HG02943 (cell line): ENCODE measurements around the gene DZIP1L.

ENCODE experiments used
- ATAC-seq: cut with Tn5 transposase; IDR thresholded peaks from one replicate; pipeline ENCODE4 v1.9.1; 2021; ENCODE audit warnings: mild to moderate bottlenecking, low read depth, moderate library complexity; ENCODE audit not compliant: unreplicated experiment

DZIP1L gene

GRCh38 chr3:138070006-138070405 is 45.4 kb downstream of the DZIP1L start:
- ATAC-seq, result no peak

GRCh38 chr3:138068579-138069174 is 46.7 kb downstream of the DZIP1L start:
- ATAC-seq, result peak; percentile 60

DNA sequence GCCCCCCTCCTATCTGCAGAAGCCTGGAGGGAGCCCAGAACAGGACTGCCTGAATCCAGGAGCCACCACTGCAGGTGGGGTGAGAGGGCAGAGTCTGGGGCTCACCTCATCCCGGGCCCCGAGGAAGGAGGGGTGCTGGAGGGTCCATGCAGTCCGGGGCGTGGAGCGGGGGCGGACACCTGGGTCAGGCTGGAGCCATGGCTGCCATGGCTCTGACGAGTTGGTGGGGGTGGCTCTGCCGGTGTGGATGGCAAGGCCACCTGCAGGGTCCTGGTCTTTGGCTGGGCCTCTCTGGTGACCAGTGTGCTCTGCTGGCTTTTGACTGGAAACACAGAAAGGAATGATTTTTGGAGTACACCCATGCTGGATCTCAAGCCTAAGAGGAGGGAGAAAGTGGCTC is 47.4 kb downstream of the DZIP1L start:
- ATAC-seq, result no peak

- ATAC-seq, result no peak
Observed at GRCh38 chr3:138066972-138067371, 48.4 kb downstream of the DZIP1L start.

DNA sequence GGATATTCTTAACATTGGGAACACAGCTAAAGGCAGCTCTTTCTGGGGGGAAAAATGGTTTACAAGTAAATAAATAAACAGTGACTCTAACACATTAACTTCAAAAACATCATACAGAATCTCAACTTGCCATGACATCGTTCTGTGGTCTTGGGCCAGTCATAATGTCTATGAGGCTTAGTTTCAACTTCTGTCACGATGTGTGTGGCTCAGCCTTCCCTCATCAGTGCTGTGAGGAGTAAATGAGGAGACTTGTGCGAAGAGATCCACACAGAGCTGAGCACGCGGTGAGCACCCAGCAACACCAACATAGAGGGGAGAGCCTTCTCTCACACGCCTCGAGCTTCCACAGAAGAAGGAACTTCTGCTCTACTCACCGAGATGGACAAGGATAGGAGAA is 49.0 kb downstream of the DZIP1L start:
- no peak for ATAC-seq

DNA sequence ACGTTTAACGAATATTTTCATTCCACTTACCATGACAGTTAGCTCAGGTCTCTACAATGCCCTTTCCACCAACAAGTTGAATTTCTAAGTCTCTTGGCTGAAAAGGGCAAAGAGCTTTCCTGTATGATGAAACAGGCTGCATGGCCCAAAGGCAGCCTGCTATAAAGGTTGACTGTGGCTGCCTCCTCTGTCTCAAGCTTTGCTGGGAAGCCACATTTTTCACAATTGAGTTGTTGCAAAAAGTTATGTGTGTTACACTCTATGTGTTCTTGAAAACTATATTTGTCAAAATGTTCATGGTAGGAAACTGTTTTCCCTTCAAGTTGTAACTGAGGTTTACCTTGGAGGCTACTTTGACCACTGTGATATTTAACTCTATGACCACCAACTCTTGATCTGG is 49.5 kb downstream of the DZIP1L start:
- ATAC-seq, result no peak

GRCh38 chr3:138063416-138063815 is 52.0 kb downstream of the DZIP1L start:
- ATAC-seq, result no peak

DNA sequence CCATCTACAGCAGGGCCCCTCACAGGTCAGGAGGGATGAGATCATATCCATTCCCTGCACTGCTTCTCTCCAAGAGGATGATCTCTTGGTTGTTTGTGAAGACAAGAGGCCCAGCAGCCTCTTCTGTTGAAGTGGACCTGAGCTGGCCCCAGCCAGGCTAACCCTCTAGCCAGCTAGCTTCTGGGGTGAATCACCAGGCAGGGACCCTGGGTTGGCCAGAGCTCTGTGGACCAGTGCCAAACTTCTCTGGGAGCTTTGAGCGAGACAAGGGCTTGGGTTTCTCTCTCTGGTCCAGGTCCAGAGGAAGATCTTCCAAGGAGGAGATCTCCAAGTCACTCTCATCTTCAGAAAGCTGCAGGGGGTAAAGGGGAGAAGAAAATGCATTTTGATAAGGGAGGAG is 52.8 kb downstream of the DZIP1L start:
- ATAC-seq, result no peak

DNA sequence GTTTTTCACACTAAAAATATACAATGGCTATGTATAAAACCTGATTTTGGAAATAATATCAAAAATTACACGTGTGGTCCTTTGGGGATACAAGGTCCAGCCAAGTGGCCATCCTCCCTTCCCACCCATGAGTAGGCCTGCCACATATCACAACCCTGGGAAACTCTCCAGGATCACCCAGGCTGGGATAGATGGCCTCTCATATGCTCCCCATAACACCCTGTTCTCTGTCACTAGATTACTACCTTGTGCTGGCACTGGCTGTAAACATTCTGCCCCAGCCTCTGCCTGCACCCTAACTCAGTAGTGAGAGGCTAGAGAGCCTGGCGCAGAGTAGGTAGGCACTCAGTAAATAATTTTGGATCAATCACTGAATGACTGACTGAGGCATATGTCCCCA is 53.4 kb downstream of the DZIP1L start:
- ATAC-seq, result no peak

DNA sequence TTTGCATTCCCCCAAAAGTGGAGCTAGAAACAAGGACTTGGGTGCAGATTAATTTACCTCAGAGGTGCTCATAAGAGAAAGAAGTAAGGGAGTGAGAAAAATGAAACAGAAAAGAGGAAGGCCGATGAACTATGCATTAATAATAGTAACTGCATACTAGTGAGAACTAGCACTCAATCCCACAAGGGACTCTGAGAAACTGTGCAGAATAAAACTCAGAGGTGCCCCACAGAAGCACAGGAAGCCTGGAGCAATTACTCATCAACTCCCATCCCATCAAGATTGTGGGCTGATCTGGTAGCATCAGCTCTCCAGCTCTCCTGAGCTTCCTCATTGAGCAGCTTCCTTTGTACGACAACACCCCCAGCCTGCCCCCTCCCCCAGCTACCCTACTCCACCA is 54.6 kb downstream of the DZIP1L start:
- no peak for ATAC-seq

DNA sequence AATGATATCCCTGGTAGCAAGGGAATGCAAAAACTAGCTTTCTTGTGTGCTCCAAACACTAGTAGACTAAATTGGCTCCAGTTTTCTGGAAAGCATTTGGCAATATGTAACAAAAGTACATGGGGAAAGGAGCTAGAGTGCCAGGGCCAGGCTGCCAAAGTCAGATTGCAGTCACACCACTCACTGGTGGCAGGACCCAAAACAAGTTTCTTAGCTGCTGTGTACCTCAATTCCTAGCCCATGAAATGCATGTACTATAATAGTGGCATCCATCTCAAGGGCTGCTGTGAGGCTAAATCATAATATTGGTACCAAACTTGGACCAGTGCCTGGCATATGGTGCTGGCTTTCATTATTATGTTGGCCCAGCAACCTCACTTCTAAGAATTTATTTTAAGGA is 56.1 kb downstream of the DZIP1L start:
- no peak for ATAC-seq

- no peak for ATAC-seq
Observed at GRCh38 chr3:138057384-138057783, 58.0 kb downstream of the DZIP1L start.

DNA sequence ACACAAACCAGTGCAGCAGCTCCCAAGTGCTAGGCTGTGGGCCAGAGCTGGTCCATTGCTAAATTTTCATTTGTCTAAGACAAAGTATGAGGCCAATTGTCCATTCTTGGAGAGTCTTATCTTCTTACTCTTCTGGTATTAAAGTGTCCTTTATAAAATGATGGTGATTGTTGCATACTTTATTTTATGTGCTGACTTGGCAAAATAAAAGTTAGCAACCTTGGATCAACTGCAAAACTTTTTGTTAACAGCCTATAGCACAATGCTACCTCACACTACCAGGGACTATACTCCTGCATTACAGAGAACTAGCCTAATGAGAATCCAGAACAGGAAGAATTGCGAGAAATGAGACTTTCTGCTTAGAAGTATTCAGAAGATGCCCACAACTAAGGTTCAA is 61.4 kb downstream of the DZIP1L start:
- no peak for ATAC-seq

DNA sequence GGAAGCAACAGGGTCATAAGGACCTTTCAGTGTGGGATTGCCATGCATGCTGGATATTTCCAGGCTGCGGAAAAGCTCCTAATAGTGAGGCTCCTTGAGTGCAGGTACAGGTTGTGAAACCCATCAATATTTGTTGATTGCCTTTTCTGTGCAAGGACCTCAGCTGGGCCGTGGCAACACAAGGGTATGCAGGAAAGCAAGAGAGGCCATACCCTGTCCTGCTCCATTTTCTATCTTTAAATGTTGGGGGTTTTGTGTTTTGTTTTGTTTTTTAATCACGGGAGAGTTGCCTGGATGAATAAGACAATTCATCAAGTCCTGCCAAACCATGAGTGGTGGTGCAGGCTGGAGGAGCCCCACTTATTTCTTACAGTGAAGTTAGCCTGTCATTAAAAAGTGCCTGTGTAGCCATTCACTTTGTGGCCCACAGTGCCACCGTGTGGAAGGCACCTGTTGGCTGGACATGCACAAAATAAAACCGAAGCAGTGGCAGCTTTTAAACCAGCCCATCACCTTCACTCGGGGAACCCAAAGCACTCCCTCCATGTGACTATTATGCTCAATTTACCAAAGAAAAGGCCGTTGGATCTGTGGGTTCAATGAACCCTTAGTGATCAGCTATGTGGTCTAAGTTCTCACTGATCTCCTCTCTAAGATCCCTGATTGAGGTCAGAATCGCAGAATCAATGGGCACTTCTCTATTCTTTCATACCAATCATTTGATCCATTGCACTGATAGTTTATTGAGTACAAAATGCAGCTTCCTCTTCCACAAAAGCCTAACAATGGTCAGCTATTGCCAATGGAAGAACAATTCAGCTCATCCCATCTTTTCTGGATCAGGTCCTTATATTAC is 63.2 kb downstream of the DZIP1L start:
- peak; percentile 74 for ATAC-seq

DNA sequence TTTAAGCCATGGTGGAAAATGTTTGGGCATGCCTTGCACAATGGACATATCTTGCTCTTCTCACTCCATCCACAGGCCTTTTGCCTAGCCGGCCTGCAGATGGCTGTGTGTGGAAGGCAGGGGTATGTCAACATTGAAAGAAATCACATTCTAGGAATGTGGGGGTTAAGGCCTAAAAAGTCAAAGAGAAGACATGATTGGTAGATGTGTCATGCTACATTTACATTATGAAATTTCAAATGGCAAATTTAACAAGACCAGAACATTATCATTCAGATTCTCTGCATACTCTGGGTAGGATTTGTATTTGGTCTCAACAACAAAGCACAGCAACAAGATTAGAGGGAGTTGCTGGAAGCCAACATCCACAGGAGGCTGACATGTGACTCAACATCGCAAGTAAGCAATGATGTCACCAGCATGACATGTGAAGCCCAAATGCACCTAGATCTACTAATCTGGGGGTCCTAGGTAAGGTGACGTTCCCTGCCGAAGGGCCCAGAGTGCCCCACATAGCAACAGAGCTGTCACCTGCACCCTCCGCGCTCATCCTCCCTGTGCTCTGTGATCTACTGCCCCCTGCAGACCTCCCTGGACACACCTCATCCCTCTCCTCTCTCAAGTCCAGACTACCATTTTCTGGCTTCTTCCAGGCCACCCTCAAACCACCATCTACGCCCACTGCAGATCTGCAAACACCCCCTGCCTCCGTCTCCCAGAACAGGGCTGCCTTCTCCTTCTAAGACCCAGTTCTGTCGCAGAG is 66.1 kb downstream of the DZIP1L start:
- ATAC-seq, result no peak

- no peak for ATAC-seq
Observed at GRCh38 chr3:138047596-138048158, 67.7 kb downstream of the DZIP1L start.

DNA sequence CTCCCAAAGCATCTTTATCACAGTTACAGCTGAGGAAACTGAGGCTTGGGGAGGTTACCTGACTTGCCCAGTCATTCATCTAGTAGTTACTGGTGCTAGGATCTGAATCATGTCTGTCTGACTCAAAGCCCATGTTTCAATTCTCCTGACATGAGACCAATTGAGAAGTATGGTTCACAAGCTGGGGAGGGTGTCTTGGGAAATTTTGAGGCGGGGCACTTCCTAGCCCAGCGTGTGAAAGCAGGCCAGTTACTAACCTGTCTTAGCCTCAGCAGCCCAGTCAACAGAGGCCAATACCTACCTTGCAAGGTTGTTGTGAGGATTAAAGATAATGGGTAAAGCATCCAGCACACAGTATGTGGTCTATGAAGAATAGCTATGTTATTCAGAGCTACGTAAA is 68.5 kb downstream of the DZIP1L start:
- ATAC-seq, result no peak

DNA sequence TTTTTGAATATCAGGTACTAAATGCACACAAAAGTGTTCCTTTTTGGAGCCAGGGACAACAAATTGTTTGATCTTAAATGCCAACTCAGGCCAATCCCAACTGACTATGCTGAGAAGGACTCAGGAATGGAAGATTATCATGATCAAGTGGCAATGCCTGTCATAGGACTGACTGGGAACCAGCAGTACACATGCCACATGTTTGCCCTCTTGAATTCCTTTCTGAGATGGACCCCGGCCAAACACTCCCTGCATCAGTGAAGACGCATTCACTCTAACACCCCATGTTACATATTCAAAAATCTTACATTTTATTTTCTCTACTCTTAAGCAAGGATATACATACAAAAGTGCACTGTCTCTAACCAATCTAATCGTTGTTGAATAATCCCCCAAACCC is 69.3 kb downstream of the DZIP1L start:
- ATAC-seq, result no peak

- ATAC-seq, result no peak
Observed at GRCh38 chr3:138043266-138044029, 72.0 kb downstream of the DZIP1L start.

- no peak for ATAC-seq
Observed at GRCh38 chr3:138042043-138042442, 73.4 kb downstream of the DZIP1L start.
